HG02884 (cell line): ENCODE data around the gene ADK.
"Not testable (repeated sequence)": the region's sequence is repeated elsewhere in the genome, so short reads cannot be mapped to it uniquely, and the experiment has no call there.

Experiments used
- ATAC-seq: cut with Tn5 transposase; IDR thresholded peaks from one replicate; pipeline ENCODE4 v1.9.1; 2021; ENCODE audit warnings: mild to moderate bottlenecking, moderate library complexity; ENCODE audit not compliant: unreplicated experiment

ADK gene

DNA sequence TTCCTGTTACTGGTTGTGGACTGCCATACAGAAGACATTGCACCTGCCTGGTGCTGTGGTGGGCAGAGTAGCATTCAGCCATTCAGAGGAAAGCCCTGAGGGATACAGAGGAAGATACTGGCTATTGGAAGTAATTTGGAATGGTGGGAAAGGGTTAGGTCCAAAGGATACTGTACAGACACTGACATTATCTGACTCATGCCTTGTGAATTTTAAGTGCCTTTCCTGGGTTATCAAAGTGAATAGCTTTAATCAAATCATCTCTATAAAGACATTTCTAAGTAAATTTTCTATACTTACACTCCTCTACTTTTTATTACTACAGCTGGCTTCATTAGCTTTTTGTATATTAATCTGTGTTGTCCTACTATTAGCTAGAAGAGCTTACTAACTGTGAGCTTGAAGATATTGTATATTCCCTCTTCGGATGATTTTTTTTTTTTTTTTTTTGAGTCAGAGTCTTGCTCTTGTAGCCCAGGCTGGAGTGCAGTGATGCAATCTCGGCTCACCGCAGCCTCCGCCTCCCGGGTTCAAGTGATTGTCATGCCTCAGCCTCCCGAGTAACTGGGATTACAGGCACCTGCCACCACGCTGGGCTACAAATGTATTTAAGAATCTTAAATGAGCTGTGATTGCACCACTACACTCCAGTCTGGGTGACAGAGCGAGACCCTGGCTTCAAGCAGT lies 186.5 kb downstream of the ADK start:
- ATAC-seq, result no peak

DNA sequence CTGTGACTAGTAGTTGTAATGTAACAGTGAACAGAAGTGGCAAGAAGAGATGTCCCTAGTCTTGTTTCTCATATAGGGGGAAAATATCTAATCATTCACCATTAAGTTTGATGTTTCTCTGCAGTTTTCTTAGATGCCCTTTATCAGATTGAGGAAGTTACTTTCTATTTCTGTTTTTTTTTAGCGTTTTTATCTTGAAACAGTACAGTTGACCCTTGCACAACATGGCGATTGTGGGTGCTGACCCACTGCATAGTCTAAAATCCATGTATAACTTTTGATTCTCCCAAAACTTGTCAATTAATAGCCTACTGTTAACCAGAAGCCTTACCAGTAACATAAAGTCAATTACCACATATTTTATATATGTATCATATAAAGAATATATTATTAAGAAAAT lies 192.0 kb downstream of the ADK start:
- ATAC-seq, result no peak

DNA sequence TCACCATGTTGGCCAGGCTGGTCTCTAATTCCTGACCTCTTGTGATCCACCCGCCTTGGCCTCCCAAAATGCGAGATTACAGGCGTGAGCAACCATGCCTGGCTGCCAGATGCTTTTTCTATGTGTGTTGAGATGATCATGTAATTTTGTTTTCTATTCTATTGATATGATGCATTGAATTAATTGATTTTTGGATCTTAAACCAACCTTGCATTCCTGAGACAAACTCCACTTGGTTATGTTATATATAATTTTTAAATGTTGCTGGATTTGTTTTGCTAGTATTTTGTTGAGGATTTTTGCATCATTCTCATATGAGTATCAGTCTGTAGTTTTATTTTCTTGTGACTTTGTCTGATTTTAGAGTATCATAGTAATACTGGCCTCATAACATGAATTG lies 192.8 kb downstream of the ADK start:
- no peak for ATAC-seq

DNA sequence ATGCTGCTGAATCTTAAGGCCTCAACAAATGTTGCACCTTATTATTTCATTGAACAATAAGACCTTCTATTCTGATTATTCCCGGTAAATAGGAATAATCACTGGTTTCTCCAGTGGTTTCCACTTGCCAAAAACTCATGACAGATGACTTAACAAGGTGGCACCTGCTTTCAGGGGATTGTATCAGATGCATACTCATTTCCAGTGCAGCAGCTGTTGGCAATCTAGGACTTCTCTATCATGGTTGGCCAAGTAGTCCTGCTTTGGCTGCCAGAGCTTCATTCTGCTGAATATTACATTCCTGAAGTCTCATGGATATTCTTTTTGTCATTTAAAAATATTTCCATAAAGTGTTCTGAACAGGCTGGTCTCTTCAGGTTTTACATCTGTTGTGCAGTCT lies 193.3 kb downstream of the ADK start:
- ATAC-seq, result no peak

DNA sequence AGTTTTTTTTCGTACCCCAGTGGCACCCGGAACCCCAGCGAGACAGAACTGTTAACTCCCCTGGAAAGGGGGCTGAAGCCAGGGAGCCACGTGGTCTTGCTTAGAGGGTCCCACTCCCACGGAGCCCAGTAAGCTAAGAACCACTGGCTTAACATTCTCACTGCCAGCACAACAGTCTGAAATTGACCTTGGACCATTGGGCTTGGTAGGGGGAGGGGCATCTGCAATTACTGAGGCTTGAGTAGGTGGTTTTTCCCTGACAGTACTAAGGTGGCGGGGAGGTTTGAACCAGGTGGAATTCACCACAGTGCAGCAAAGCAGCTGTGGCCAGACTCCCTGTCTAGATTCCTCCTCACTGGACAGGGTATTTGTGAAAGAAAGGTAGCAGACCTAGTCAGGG lies 196.5 kb downstream of the ADK start:
- ATAC-seq, result no peak

DNA sequence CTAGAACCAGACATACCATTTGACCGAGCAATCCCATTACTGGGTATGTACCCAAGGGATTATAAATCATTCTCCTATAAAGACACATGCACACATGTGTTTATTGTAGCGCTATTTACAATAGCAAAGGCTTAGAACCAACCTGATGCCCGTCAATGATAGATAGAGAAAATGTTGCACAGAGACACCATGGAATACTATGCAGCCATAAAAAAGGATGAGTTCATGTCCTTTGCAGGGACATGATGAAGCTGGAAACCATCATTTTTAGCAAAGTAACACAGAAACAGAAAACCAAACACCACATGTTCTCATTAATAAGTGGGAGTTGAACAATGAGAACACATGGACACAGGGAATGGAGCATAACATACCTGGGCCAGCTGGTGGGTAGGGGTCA lies 202.0 kb downstream of the ADK start:
- not testable (repeated sequence) for ATAC-seq

DNA sequence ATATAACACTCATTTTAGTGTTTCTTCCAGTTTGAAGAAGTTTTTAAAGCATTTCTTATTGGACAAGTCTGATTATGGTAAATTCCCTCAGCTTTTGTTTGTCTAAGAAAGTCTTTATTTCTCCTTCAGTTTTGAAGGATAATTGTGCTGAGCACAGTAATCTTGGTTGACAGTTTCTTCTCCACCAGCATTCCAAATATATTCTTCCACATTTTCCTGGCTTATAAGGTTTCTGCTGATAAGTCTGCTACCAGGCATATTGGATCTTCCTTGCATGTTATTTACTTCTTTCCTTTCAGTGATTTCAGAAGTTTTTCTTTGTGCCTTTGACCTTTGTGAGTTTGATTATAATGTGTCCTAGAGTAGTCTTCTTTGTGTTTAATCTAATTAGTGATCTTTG lies 210.7 kb downstream of the ADK start:
- no peak for ATAC-seq

DNA sequence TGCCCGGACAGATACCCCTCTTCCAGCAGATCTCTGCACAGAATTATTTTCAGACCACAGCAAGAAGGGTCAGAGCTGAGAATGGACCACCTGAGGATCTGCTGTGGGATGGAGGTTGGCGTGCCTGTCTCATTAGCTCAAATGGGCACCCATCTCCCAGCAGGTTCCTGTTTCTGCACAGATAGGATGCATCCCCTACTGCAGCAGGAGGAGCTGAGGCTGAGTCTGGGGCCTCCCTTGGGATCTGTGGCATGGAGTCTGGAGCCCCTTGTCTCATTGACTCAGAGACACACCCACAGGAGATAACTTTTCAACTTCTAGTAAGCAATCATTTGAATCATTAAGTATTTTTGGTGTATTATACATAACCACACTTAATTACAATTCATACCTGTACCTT lies 212.7 kb downstream of the ADK start:
- ATAC-seq, result no peak

DNA sequence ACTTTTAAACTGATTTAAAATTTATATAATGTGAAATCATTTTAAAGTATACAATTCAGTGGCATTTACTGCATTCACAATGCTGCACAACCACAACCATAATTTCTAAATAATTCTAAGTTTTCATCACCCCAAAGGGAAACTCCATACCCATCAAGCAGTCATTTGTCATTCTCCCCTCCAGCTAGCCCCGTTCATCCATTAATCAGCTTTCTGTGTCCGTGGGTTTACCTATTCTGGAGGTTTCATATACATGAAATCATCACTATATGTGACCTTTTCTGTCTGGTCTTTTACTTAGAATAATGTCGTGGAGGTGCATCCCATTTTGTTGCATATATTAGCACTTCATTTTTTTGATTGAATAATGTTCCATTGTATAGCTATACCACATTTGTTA lies 214.1 kb downstream of the ADK start:
- no peak for ATAC-seq

DNA sequence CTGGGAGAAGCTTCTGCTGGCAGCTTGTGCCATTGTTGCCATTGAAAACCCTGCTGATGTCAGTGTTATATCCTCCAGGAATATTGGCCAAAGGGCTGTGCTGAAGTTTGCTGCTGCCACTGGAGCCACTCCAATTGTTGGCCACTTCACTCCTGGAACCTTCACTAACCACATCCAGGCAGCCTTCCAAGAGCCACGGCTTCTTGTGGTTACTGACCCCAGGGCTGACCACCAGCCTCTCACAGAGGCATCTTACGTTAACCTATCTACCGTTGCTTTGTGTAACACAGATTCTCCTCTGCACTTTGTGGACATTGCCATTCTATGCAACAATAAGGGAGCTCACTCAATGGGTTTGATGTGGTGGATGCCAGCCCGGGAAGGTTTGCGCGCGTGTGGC lies 220.7 kb downstream of the ADK start:
- ATAC-seq, result no peak

DNA sequence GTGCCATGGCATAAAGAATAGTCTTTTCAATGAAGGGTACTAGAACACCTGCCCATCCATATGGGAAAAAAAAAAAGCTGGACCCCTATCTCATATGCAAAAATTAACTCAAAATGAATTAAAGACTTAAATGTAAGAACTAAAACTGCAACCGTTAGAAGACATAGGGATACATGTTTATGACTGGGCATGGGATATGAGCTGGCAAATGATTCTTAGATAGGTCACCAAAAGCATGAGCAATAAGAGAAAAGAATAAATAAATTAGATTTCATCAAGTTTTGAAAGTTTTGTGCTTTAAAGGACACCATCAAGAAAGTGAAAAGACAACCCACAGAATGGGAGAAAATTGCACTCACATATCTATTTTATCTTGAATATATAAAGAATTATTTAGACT lies 222.0 kb downstream of the ADK start:
- no peak for ATAC-seq

DNA sequence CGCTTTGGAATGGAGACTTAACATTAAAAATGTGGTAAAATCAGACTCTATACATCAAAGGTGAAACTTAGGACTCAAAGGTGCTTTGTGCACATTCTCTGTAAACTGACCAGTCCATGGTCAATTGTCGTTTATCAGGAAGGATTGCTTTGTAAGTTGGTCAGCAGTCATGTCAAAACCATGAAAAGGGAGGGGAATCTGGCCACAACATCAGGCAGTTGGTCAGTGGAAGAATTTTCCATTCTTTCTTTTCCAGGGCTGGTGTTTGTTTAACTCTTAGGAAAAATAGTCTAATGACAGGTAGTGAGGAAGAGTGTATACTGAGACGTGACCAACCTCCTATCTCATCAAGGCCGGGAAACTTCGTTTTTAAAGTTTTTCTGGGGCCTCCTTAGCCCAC lies 226.5 kb downstream of the ADK start:
- ATAC-seq, result no peak

DNA sequence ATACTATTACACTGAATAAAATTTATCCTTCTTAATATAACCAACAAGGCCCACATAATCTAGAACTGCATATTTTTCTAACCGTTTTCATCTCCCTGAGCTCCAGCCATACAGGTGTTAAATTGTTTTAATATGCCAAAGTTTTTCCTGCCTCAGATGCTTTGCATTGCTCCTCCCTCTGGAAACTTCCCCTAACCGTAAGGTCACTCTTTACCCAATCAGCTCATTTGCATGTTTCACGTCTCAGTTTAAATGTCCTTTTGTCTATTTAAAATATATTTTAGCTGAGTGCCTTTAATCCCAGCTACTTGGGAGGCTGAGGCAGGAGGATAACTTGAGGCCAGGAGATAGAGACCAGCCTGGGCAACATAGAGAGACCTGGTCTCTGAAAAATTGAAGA lies 228.5 kb downstream of the ADK start:
- ATAC-seq, result no peak

DNA sequence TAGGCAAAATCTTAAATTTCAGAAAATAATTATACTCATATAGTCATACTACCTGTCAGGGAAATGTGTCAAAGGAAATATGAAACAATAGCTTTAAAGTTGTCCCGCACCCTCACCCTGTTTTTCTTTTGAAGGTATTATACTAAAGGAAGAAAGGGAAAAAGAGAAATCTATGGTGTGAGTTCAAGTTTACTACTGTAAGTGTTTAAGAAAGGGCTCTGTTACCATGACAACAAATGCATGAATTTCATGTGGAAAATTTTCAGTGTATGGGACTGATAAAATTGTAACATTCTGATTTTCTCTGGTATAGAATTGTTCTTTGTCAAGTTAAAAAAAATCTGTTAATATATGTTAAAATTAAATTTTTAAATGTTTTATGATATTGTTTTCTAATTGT lies 229.8 kb downstream of the ADK start:
- ATAC-seq, result no peak

DNA sequence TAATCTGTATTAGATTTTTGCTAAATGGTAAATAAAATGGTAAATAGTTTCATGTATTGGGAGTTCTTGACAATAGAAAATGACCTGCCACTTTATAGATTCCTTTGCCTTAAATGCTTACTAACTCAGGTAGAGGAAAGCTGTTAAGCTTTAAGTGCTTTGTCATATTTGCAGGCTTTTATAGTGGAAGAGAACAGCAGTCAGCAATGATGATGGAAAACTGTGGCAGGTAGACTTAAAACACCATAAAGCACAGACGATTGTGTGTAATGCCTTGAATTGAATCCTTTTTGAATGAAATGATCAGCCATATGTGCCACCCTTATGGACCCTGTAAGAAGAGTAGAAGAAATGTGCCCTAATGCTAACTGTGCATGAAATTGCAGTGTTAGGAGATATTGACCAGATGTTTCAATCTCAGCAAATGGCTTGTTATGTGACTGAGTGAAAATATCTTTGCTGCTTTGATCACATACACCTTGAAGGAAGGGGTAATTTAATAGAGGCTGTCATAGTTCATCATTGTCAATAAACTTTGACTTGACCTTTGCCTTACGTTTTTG lies 230.4 kb downstream of the ADK start:
- no peak for ATAC-seq

DNA sequence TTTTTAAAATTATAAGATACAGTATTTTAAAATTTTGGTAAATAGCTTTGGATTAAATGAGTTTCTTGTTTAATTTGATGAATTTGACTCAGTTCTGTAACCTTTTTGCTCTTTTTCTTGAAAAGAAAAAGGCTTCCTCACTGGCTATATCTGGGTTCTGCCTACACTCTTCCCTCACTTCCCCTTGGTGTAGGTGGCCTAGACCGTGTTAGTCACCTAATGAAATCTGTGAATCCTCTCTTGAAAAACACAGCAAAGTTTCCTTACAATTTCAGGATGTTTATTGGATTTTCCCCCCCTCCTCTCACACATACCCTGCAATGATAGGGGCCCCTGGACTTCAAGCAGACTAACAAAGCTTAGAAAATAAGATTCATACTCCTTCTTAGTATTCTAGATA lies 231.6 kb downstream of the ADK start:
- no peak for ATAC-seq

DNA sequence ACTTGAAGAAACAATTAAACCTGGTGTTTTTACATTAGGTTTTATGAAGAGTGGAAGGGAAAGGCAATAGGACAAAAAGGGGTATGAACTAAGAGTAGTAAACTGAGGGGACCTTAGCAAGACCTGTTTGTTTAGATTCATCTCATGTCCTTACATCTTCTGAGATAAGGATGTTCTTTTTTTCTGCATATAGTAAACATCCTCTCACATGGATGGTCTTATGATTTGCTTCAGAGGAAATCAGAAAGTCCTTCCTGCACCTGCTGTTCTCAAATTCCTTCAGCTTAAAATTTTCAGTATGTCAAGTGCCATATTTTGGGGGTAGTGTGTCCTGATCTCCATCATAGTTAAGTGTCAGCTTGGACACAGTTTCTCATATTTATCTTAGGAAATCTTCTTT lies 232.6 kb downstream of the ADK start:
- no peak for ATAC-seq

DNA sequence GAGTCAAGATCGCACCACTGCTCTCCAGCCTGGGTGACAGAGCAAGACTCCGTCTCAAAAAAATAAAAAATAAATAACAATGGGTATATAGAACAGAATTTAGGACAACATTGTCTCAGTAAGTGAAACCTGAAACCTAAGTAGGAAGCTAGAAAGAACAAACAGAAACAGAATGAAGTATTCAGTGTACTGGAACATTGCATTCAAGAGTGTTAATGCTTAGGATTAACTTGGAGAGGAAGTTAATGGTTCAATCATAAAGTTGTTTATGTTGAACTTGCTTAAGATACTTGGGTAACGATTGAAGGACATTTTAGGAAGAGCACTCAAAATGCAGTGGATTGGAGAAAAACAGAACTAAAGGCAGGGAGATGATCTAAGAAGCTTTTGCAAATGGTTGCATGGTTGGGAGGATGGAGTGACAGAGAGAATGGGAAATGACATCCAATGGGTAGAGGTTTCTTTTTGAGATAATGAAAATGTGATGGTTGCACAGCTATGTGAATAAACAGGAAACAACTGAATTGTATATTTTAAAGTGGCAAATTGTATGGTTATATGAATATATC lies 233.7 kb downstream of the ADK start:
- ATAC-seq, result no peak

DNA sequence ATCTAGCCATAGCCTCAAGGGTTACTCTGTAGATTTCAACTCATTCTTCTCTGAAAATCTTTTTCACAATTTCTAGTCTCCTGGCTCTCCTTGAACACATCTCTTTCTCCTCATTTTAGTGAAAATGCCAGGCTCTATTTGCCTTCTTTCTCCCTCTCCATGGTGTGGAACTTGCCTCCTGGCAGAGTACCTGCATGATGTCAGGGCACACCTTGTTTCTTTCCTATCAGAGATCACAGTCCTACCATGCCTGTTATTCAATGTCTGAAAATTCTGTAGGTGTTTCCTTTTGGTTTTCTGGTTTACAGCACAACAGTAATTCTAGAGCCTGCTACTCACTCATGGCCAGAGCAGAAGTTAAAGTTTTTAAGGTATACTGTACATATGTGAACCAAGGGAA lies 237.8 kb downstream of the ADK start:
- no peak for ATAC-seq

DNA sequence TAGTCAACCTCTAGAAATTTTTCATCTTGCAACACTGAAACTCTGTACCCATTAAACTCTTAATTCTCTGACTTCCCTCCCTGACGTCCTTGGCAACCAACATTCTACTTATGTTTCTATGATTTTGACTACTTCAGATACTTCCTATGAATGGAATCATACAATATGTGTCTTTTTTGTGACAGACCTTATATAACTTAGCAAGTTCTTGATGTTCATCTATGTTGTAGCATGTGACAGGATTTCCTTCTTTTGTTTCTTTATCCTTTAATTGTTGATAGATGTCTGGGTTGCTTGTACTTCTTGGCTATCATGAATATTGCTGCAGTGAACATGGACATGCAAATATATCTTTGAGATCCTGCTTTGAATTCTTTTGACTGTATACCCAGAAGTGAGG lies 240.8 kb downstream of the ADK start:
- ATAC-seq, result no peak

DNA sequence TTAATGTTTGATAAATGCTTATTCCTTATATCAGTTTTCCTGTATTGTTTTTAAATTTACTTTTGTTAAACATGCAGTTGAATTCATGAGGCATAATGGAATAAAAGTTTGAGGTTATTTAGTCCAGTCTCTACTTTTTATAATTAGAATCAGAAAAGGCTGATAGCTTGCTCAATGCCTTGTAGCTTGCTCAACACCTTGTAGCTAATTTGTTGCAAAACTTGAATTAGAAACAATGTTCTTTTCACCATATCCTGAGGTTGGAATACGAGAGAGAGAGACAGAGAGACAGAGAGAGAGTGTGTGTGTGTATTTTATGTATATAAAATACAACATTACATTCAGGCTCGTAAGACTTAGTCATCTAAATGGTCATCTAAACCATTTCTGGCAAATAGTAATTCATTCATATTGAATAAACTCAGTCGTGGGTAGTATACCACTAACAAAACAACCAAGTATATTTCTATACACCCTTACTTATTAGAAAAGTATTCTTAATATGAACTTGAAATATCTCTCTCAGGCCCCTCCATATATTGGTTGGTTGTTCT lies 243.5 kb downstream of the ADK start:
- no peak for ATAC-seq

DNA sequence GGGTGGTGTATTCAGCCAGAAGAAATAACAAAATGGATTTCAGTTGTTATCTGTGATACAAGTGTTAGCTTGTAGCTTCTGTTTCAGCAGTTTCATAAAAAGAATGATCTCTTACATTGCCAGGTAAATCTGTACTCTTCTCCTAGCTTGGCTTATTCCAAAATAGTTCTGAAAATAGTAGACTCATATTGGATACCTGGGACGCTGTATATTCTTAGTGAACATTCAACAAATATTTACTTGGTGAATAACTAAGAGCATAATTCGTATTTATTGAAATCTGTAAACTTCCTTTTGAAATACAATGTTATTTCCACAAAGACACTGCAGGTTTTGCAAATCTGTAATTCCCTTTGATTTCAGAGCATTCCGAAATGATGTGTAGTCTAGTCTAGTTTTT lies 249.2 kb downstream of the ADK start:
- ATAC-seq, result no peak

DNA sequence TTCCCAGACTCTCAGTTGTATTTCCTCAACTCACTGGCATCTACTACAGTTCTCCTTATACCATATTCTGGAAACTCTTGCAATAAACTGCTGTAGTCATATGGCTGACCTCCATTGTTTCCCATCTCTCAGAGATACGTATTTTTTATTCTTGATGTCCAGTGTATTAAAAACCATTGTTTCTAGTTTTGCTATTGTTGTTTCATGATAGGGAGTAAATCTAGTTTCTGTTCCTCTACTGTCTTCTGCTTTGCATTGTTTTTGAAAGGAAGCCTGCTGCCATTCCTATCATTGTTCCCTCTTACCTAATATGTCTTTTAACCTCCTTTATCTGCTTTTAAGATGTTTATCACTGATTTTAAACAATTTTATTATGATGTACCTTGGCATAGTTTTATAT lies 255.0 kb downstream of the ADK start:
- no peak for ATAC-seq
